H9 (cell line): ENCODE data around the gene CRYBB1. TPM values are rescaled to one million over a fixed set of nuclear protein-coding genes. Genes with fewer than 3 reads are reported as not detected.
A peak's percentile ranks its signal among the peaks of the same experiment; 100 is the strongest.

Experiments
- DNase-seq: peaks from one replicate; pipeline ENCODE4 v3.0.0-alpha.2; 2017
- H2AFZ ChIP-seq: one replicate; pipeline ENCODE4 v1.6.1; 2013; ENCODE audit warnings: mild to moderate bottlenecking, low read length, control low read depth, moderate library complexity
- H2AK5ac ChIP-seq: 2 replicates; pipeline ENCODE4 v1.6.1; 2013; ENCODE audit warnings: low read length, control low read depth, mixed read lengths; ENCODE audit not compliant: insufficient read length
- H2BK120ac ChIP-seq: one replicate; pipeline ENCODE4 v1.6.1; 2013; ENCODE audit warnings: low read depth, mild to moderate bottlenecking, low read length, control low read depth, inconsistent platforms; ENCODE audit not compliant: poor library complexity, severe bottlenecking
- H2BK12ac ChIP-seq: 2 replicates; pipeline ENCODE4 v1.6.1; 2013; ENCODE audit warnings: low read length, control low read depth, mixed read lengths, low read depth; ENCODE audit not compliant: insufficient read length
- H2BK15ac ChIP-seq: 2 replicates; pipeline ENCODE4 v1.6.1; 2013; ENCODE audit warnings: low read depth, low read length, control low read depth
- H2BK20ac ChIP-seq: one replicate; pipeline ENCODE4 v1.6.1; 2013; ENCODE audit warnings: low read depth, mild to moderate bottlenecking, low read length, control low read depth, inconsistent platforms; ENCODE audit not compliant: poor library complexity, severe bottlenecking
- H2BK5ac ChIP-seq: 2 replicates; pipeline ENCODE4 v1.6.1; 2013; ENCODE audit warnings: low read length, control low read depth, mixed read lengths; ENCODE audit not compliant: insufficient read length
- H3K14ac ChIP-seq: 2 replicates; pipeline ENCODE4 v1.6.1; 2013; ENCODE audit warnings: low read length, control low read depth; ENCODE audit not compliant: insufficient read depth
- H3K18ac ChIP-seq: 2 replicates; pipeline ENCODE4 v1.6.1; 2013; ENCODE audit warnings: low read depth, mild to moderate bottlenecking, mixed read lengths, low read length, control low read depth; ENCODE audit not compliant: insufficient read length
- H3K23ac ChIP-seq: 2 replicates; pipeline ENCODE4 v1.6.1; 2013; ENCODE audit warnings: low read length, control low read depth, mixed read lengths, low read depth; ENCODE audit not compliant: insufficient read length
- H3K23me2 ChIP-seq: 2 replicates; pipeline ENCODE4 v1.6.1; 2013; ENCODE audit warnings: low read depth, mild to moderate bottlenecking, mixed read lengths, low read length, control low read depth; ENCODE audit not compliant: insufficient read length, poor library complexity, severe bottlenecking
- H3K27ac ChIP-seq: 2 replicates; pipeline ENCODE4 v1.5.1; 2013; ENCODE audit warnings: low read length, control low read depth, mixed read lengths, low read depth; ENCODE audit not compliant: insufficient read length
- H3K27me3 ChIP-seq: 2 replicates; pipeline ENCODE4 v1.6.1; 2013; ENCODE audit warnings: low read length, control low read depth, inconsistent platforms; ENCODE audit not compliant: insufficient read depth
- H3K4ac ChIP-seq: 2 replicates; pipeline ENCODE4 v1.6.1; 2013; ENCODE audit warnings: low read depth, mild to moderate bottlenecking, control low read depth, inconsistent platforms, low read length, moderate library complexity
- H3K4me1 ChIP-seq: 2 replicates; pipeline ENCODE4 v1.6.1; 2013; ENCODE audit warnings: low read length, control low read depth, inconsistent platforms; ENCODE audit not compliant: insufficient read depth
- H3K4me2 ChIP-seq: 2 replicates; pipeline ENCODE4 v1.6.1; 2013; ENCODE audit warnings: low read length, control low read depth, mixed read lengths; ENCODE audit not compliant: insufficient read length, insufficient read depth
- H3K56ac ChIP-seq: 2 replicates; pipeline ENCODE4 v1.6.1; 2013; ENCODE audit warnings: low read depth, mild to moderate bottlenecking, mixed read lengths, low read length, control low read depth; ENCODE audit not compliant: insufficient read length
- H3K79me1 ChIP-seq: 2 replicates; pipeline ENCODE4 v1.6.1; 2013; ENCODE audit warnings: low read depth, mild to moderate bottlenecking, moderate library complexity, low read length, control low read depth, inconsistent platforms; ENCODE audit not compliant: insufficient read depth, poor library complexity, severe bottlenecking
- H3K79me2 ChIP-seq: 2 replicates; pipeline ENCODE4 v1.6.1; 2013; ENCODE audit warnings: low read length, control low read depth, inconsistent platforms; ENCODE audit not compliant: insufficient read depth
- H3K9ac ChIP-seq: 2 replicates; pipeline ENCODE4 v1.6.1; 2013; ENCODE audit warnings: low read length, control low read depth, mixed read lengths; ENCODE audit not compliant: insufficient read length; ENCODE audit errors: extremely low read depth
- H3K9me3 ChIP-seq: one replicate; pipeline ENCODE4 v1.6.1; 2013; ENCODE audit warnings: low read depth, low read length, inconsistent platforms; ENCODE audit not compliant: control insufficient read depth
- H3T11ph ChIP-seq: one replicate; pipeline ENCODE4 v1.6.1; 2013; ENCODE audit warnings: mild to moderate bottlenecking, low read length, control low read depth, inconsistent platforms
- H4K20me1 ChIP-seq: one replicate; pipeline ENCODE4 v1.6.1; 2013; ENCODE audit not compliant: control insufficient read depth, insufficient read length, insufficient read depth
- H4K5ac ChIP-seq: 2 replicates; pipeline ENCODE4 v1.6.1; 2013; ENCODE audit warnings: low read depth, mild to moderate bottlenecking, mixed read lengths, low read length, control low read depth; ENCODE audit not compliant: insufficient read length
- H4K8ac ChIP-seq: replicated peaks from 2 replicates; pipeline ENCODE4 v1.6.1; 2013; ENCODE audit warnings: low read length, control low read depth, mixed read lengths, low read depth; ENCODE audit not compliant: insufficient read length
- H4K91ac ChIP-seq: 2 replicates; pipeline ENCODE4 v1.6.1; 2013; ENCODE audit warnings: low read depth, mild to moderate bottlenecking, moderate library complexity, mixed read lengths, low read length, control low read depth; ENCODE audit not compliant: insufficient read length
- H3K27ac Mint-ChIP-seq, 3 experiments: 2 replicates in 2 of 3; 3 replicates in 1 of 3; pipeline ENCODE4 v1.8.0; 2020 to 2021; ENCODE audit warnings: mixed read lengths in 3 of 3, mild to moderate bottlenecking in 1 of 3, moderate library complexity in 1 of 3
- H3K27me3 Mint-ChIP-seq: 2 replicates; pipeline ENCODE4 v1.8.0; 2021; ENCODE audit warnings: low read depth, mild to moderate bottlenecking, moderate library complexity, mixed read lengths
- H3K36me3 Mint-ChIP-seq, 3 experiments: 2 replicates in 2 of 3; 3 replicates in 1 of 3; pipeline ENCODE4 v1.8.0; 2020 to 2021; ENCODE audit warnings: low read depth in 3 of 3, mixed read lengths in 3 of 3; ENCODE audit not compliant: insufficient read depth in 1 of 3
- H3K4me1 Mint-ChIP-seq, 2 experiments: 2 replicates each; pipeline ENCODE4 v1.8.0; 2020; ENCODE audit warnings: mixed read lengths in 2 of 2
- H3K4me3 Mint-ChIP-seq, 2 experiments: 2 replicates in 1 of 2; 3 replicates in 1 of 2; pipeline ENCODE4 v1.8.0; 2020 to 2021; ENCODE audit warnings: mild to moderate bottlenecking in 2 of 2, mixed read lengths in 2 of 2, moderate library complexity in 1 of 2
- H3K9me3 Mint-ChIP-seq, 2 experiments: 2 replicates in 1 of 2; 3 replicates in 1 of 2; pipeline ENCODE4 v1.8.0; 2020; ENCODE audit warnings: mild to moderate bottlenecking in 2 of 2, mixed read lengths in 2 of 2, moderate library complexity in 1 of 2
- WGBS: extraction: QIAGEN DNeasy Blood & Tissue Kit; methylation state at CpG from one replicate; pipeline ENCODE4 v1.1.7; 2013; ENCODE audit warnings: missing lambda C conversion rate, low lambda C conversion rate, mixed read lengths; ENCODE audit not compliant: insufficient read length; ENCODE audit errors: extremely low coverage; 5-methylcytosine and 5-hydroxymethylcytosine counted together
- total RNA-seq: library from RNA; stranded (reverse); gene quantifications from 2 replicates; pipeline ENCODE4 v1.2.1, GENCODE V29; 2021
- TF ChIP-seq, protein P1 (sequence below): fragments of 200-600 bp; sonication (generic); conservative IDR thresholded peaks from 3 replicates; pipeline ENCODE4 v1.8.0; 2021; ENCODE audit warnings: antibody characterized with exemption, mild to moderate bottlenecking

The CRYBB1 gene
- total RNA-seq, 1 experiment from 2014 or later = 5.4 TPM

DNA sequence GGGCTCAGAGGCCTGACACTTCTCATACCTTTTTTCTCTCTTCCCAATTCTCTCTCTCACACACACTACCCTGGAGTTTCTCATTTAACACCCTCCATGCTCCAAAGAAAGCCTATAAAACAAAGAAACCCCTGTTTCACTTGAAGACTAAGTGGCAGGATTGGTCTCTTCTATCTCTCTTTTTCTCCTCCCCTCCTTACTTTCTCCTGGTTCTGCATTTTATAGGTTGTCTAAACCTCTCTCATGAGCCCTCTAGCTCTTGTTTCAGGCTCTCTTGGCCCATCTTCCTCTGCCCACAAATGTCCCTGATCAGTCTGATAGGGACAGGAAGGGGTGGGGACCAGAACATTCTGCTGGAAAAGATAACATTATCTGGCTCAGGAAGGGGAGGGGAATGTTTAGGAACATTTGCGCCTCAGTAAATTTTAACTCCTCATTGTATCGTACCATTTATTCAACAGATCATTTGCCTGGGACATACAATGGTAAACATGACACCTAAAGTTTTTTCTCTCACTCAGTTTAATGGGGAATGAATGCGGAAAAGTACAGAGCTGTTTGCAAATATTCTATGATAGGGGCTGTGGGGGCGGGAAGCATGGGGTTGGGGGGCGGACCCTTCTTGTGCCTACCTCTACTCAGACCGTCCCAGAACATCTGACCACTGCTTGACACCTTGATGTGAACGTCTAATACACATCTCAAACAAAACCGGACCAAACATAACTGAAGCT, 14.8 kb upstream of the CRYBB1 start:
- no peaks in the 10 kb centered on the region; a peak in 1 of 7 replicates for H3K36me3 Mint-ChIP-seq
- H2BK15ac ChIP-seq = no peak overlapping the region
- no peaks in the 10 kb centered on the region; the same call in 1 of the 2 replicates for H3K4me1 ChIP-seq
- H3K4me3 Mint-ChIP-seq = no peak overlapping the region
- H3K9me3 ChIP-seq = no peaks in the 10 kb centered on the region
- peaks cover 2% of the 10 kb centered on the region for H3K27me3 Mint-ChIP-seq
- H3K23me2 ChIP-seq = no peaks in the 10 kb centered on the region
- H3K27me3 ChIP-seq = no peaks in the 10 kb centered on the region
- no peak overlapping the region for H3K14ac ChIP-seq
- H3K18ac ChIP-seq = no peak overlapping the region
- no peak overlapping the region for H4K91ac ChIP-seq
- H2BK5ac ChIP-seq = no peak overlapping the region
- WGBS = no CpG with 5 or more reads among the region's 8 CpGs
- no peak overlapping the region for H3K27ac ChIP-seq
- no peaks in the 10 kb centered on the region for H4K20me1 ChIP-seq
- no peaks in the 10 kb centered on the region for H3K79me1 ChIP-seq
- no peak overlapping the region for H2BK20ac ChIP-seq
- no peak for DNase-seq
- H3K79me2 ChIP-seq = no peaks in the 10 kb centered on the region
- H2BK120ac ChIP-seq = no peak overlapping the region
- peaks cover 10 to 14% of the 10 kb centered on the region in 2 experiments for H3K4me1 Mint-ChIP-seq
- H3K56ac ChIP-seq = no peak overlapping the region
- no peak overlapping the region for H3K23ac ChIP-seq
- peak overlapping the region in 1 of 3 experiments; percentile 18; a peak in 1 of 7 replicates for H3K27ac Mint-ChIP-seq
- H3K9me3 Mint-ChIP-seq = no peaks in the 10 kb centered on the region
- no peak overlapping the region for H3T11ph ChIP-seq
- no peak overlapping the region for H4K8ac ChIP-seq
- no peak overlapping the region for H2BK12ac ChIP-seq
- no peak overlapping the region for H4K5ac ChIP-seq
- H3K4ac ChIP-seq = no peak overlapping the region
- no peak overlapping the region for H2AK5ac ChIP-seq
- no peak overlapping the region for H3K4me2 ChIP-seq
- H3K9ac ChIP-seq = no peak overlapping the region
- H2AFZ ChIP-seq = no peak overlapping the region
- TF ChIP-seq, protein P1, sequence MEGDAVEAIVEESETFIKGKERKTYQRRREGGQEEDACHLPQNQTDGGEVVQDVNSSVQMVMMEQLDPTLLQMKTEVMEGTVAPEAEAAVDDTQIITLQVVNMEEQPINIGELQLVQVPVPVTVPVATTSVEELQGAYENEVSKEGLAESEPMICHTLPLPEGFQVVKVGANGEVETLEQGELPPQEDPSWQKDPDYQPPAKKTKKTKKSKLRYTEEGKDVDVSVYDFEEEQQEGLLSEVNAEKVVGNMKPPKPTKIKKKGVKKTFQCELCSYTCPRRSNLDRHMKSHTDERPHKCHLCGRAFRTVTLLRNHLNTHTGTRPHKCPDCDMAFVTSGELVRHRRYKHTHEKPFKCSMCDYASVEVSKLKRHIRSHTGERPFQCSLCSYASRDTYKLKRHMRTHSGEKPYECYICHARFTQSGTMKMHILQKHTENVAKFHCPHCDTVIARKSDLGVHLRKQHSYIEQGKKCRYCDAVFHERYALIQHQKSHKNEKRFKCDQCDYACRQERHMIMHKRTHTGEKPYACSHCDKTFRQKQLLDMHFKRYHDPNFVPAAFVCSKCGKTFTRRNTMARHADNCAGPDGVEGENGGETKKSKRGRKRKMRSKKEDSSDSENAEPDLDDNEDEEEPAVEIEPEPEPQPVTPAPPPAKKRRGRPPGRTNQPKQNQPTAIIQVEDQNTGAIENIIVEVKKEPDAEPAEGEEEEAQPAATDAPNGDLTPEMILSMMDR = no peak
